ENCODE measurements around the gene RBM20. TPM values are rescaled to one million over a fixed set of nuclear protein-coding genes. Genes with fewer than 3 reads are reported as not detected.

The RBM20 gene
- total RNA-seq, 2 experiments from 2014 or later, result not detected

DNA sequence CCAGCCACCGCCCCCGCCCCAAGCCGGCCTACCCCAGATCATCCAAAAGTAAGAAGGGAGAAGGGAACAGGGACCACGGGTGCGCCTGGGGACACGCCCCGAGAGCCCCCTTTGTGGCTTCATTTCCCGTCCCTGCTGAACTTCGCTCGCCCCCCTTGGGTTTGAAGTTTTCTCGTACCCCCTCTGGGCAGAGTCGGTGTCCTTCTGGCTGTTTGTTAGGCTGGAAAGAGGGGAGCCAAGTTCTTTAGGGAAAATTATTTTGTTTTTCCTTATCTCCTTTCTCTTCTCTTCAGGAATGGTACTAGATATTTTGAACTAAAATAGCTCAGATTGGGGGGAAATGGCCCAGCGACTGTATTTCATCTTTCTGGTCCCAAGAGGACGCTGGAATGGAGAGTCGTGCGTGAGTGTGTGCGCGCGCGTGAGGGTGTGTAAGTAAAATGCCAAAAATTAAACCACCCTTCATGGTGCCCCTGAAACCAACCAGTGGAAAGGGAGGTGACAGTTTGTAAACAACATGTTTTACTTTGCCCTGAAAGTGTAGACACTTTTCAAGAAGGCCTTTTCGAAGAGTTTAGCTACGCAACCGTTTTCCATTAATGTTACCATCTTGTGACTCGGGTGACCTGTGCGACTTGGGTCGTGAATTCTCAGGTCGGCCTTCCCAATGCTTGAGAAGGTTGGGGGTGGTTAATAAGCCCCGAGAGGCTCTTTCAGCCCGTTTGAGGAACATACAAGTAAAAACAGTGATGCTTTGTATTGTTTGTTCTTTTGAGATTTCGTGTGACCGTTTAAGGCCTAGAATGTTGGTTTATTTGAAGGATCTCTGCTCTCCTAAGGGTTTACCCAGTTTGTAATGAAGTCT, 694 bp downstream of the RBM20 start:
- Mint-ChIP-seq H3K27me3 (peaks cover 76% of the 10 kb centered on the region), H3K9me3 (no peaks in the 10 kb centered on the region), H3K27ac (no peak overlapping the region), H3K36me3 (ENCODE audit: low read depth) (no peaks in the 10 kb centered on the region), H3K4me1 (peaks cover 30% of the 10 kb centered on the region), H3K4me3 (peak overlapping the region; percentile 47)
- ChIA-PET CTCF (interaction anchor here (1.1 to 1.5 kb wide), 3 partner anchors 12 to 36 kb away, joined by 3 to 6 read pairs (median 3); no protein-coding TSS in a partner anchor), POLR2A (no interaction called here)
- DNase-seq, result no peak

DNA sequence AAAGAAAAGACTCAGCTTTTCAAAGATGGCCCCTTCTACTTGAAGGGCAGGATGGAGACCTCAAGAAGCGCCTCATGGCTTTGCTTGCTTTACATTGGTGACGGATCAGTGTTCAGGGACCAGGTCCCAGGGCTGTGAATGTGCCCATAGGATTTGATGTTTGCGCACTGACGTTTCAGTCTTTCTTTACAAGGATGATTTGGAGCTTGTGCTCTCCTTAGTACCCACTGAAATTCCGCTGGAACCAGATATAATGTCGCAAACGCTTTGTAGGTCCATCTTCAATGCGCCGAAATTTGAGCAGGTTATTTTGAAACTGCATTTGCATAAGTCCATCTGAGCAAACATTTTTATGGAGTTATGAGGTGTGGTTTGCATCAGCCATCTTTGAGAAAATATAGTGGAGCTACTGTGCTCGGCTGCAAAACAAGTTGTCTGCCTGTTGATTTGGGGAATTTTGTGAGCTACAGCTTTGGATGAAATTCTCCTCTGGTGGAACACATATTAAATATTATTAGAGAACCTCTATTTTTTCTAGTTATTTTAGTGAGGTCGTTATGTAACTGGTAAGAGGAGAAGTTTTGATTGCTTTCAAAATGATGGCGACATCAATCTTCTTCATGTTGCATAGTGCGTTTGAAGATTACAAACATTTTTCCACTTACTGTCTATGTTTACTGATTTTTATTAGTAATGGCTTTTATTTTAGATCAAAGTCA, 2.4 kb downstream of the RBM20 start:
- H3K4me3 Mint-ChIP-seq, result no peak overlapping the region
- no peak overlapping the region for H3K27ac Mint-ChIP-seq
- DNase-seq, result no peak
- H3K4me1 Mint-ChIP-seq, result peaks cover 30% of the 10 kb centered on the region
- no peaks in the 10 kb centered on the region for H3K36me3 Mint-ChIP-seq (ENCODE audit: low read depth)
- ChIA-PET POLR2A (no interaction called here), CTCF (no interaction called here)
- peaks cover 67% of the 10 kb centered on the region for H3K27me3 Mint-ChIP-seq
- H3K9me3 Mint-ChIP-seq, result no peaks in the 10 kb centered on the region

DNA sequence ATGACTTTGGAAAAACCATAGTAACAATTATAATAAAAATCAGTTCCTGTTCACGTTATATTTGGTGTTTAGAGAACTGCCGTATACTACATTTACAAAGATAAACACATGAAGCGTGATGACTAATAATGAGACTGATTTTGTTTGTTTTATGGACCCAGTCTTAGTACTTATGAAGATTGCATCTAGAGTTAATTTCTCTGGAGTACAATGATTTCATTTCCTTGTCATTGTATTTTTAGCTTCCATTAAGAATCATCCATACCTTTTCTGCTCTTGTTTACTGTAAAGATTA, 2.9 kb downstream of the RBM20 start:
- ChIA-PET CTCF (interaction anchor here (0.5 kb wide), 1 partner anchor 641 kb away, joined by 5 read pairs; no protein-coding TSS in a partner anchor), POLR2A (no interaction called here)
- no peak for DNase-seq
- Mint-ChIP-seq H3K36me3 (ENCODE audit: low read depth) (no peaks in the 10 kb centered on the region), H3K4me1 (peaks cover 33% of the 10 kb centered on the region), H3K9me3 (no peaks in the 10 kb centered on the region), H3K27ac (no peak overlapping the region), H3K4me3 (no peak overlapping the region), H3K27me3 (peaks cover 62% of the 10 kb centered on the region)

GRCh38 chr10:110648692-110649346, 4.7 kb downstream of the RBM20 start:
- ChIA-PET POLR2A (no interaction called here), CTCF (interaction anchor here (1.3 to 2.5 kb wide), 3 partner anchors 24 to 33 kb away, joined by 3 to 8 read pairs (median 3); no protein-coding TSS in a partner anchor)
- H3K4me3 Mint-ChIP-seq, result no peak overlapping the region
- DNase-seq, result no peak
- H3K27me3 Mint-ChIP-seq, result peaks cover 58% of the 10 kb centered on the region
- no peaks in the 10 kb centered on the region for H3K9me3 Mint-ChIP-seq
- no peak overlapping the region for H3K27ac Mint-ChIP-seq
- no peaks in the 10 kb centered on the region for H3K36me3 Mint-ChIP-seq (ENCODE audit: low read depth)
- peaks cover 24% of the 10 kb centered on the region for H3K4me1 Mint-ChIP-seq

GRCh38 chr10:110649347-110650264, 5.5 kb downstream of the RBM20 start:
- H3K4me3 Mint-ChIP-seq, result no peak overlapping the region
- CTCF ChIA-PET, result interaction anchor here (0.6 to 2.5 kb wide), 4 partner anchors 23 to 38 kb away, joined by 3 to 8 read pairs (median 3); no protein-coding TSS in a partner anchor
- H3K36me3 Mint-ChIP-seq (ENCODE audit: low read depth), result no peaks in the 10 kb centered on the region
- H3K9me3 Mint-ChIP-seq, result no peaks in the 10 kb centered on the region
- no peak overlapping the region for H3K27ac Mint-ChIP-seq
- DNase-seq, result no peak
- H3K27me3 Mint-ChIP-seq, result peaks cover 58% of the 10 kb centered on the region
- H3K4me1 Mint-ChIP-seq, result peaks cover 22% of the 10 kb centered on the region
- POLR2A ChIA-PET, result no interaction called here

GRCh38 chr10:110650265-110650668, 6.1 kb downstream of the RBM20 start:
- Mint-ChIP-seq H3K27me3 (peaks cover 53% of the 10 kb centered on the region), H3K9me3 (no peaks in the 10 kb centered on the region), H3K4me1 (peaks cover 19% of the 10 kb centered on the region), H3K4me3 (no peak overlapping the region), H3K27ac (no peak overlapping the region), H3K36me3 (ENCODE audit: low read depth) (no peaks in the 10 kb centered on the region)
- ChIA-PET POLR2A (no interaction called here), CTCF (interaction anchor here (0.6 to 2.5 kb wide), 3 partner anchors 22 to 37 kb away, joined by 3 to 8 read pairs (median 3); no protein-coding TSS in a partner anchor)
- DNase-seq, result no peak

DNA sequence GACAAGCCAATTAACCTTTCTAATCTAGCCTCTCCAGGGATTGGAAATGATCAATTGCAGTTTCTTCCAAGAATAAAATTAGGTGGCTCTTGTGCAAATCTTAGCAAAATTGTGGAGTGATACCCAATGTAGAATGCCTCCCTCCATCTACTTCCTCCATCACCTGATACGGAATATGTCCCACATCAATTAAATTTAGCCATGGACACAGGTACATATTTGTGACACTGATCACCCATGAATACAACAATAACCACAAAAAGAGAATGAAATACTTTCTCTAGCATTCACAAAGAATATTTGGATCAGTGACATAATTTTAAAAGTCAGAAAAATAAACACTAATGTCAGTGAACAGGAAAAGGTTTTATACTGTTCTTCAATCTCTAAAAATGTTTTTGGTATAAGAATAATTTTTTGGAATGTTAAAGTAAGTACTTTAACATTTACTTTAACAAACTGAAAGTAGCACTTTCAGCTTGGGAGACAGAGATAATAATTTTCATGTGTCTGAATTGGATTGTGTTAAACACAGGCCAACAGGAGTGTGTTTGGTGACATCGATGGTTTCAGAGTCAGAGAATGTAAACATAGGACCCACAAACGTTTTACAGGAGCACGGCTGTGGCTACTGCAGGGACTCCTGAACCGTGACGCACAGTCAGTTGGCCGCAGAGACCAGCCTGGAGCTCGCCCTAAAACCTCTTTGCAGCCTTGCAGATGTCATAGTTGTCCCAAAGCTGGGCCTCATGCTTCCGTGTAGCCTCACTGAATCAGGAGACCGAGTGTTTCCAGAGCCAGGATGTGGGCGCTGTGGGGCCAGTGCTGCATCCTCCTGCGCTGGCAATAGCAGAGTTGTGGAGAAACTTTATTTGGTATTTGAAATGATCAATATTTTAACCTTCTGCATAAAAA, 7.2 kb downstream of the RBM20 start:
- Mint-ChIP-seq H3K36me3 (ENCODE audit: low read depth) (no peaks in the 10 kb centered on the region), H3K4me1 (peaks cover 19% of the 10 kb centered on the region), H3K27ac (no peak overlapping the region), H3K27me3 (peaks cover 50% of the 10 kb centered on the region), H3K9me3 (no peaks in the 10 kb centered on the region), H3K4me3 (no peak overlapping the region)
- POLR2A ChIA-PET, result no interaction called here
- CTCF ChIA-PET, result no interaction called here
- DNase-seq, result peak; percentile 39

GRCh38 chr10:110652475-110653118, 8.5 kb downstream of the RBM20 start:
- POLR2A ChIA-PET, result no interaction called here
- DNase-seq, result no peak
- Mint-ChIP-seq H3K36me3 (ENCODE audit: low read depth) (no peaks in the 10 kb centered on the region), H3K4me1 (peaks cover 19% of the 10 kb centered on the region), H3K27ac (no peak overlapping the region), H3K4me3 (no peak overlapping the region), H3K27me3 (peaks cover 43% of the 10 kb centered on the region), H3K9me3 (no peaks in the 10 kb centered on the region)
- CTCF ChIA-PET, result interaction anchor here (3.1 kb wide), 1 partner anchor 19 kb away, joined by 17 read pairs; no protein-coding TSS in a partner anchor

DNA sequence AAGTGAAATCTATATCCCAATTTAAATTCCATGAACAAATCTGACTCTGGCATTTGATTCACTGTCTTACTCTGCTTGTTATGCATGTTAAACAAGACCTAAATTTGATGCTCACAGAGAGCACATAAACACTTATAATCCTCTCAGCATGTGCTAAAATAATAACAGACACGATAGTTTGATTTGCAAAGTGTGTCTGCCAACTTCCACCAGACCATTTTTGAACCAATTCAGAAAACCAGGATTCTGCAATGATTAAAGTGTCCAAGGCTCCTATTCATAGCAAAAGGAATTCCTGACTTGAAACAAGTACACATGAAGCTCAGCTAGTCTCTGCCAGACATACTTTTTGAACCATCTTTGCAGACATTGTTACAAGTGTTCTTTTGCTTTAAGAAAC, 11.2 kb downstream of the RBM20 start:
- H3K27me3 Mint-ChIP-seq, result peaks cover 21% of the 10 kb centered on the region
- H3K4me3 Mint-ChIP-seq, result no peak overlapping the region
- peaks cover 19% of the 10 kb centered on the region for H3K4me1 Mint-ChIP-seq
- no peak for DNase-seq
- ChIA-PET POLR2A (no interaction called here), CTCF (interaction anchor here (0.9 to 3.1 kb wide), 2 partner anchors 17 to 150 kb away, joined by 3 to 17 read pairs; no protein-coding TSS in a partner anchor)
- H3K27ac Mint-ChIP-seq, result no peak overlapping the region
- no peaks in the 10 kb centered on the region for H3K9me3 Mint-ChIP-seq
- H3K36me3 Mint-ChIP-seq (ENCODE audit: low read depth), result no peaks in the 10 kb centered on the region

GRCh38 chr10:110656612-110657011, 12.5 kb downstream of the RBM20 start:
- ChIA-PET CTCF (interaction anchor here (0.9 to 1.4 kb wide), 3 partner anchors 12 to 16 kb away, joined by 3 to 4 read pairs (median 3); partner anchors contain the start of gene RBM20), POLR2A (no interaction called here)
- H3K27ac Mint-ChIP-seq, result no peak overlapping the region
- H3K36me3 Mint-ChIP-seq (ENCODE audit: low read depth), result no peaks in the 10 kb centered on the region
- DNase-seq, result no peak
- peaks cover 18% of the 10 kb centered on the region for H3K27me3 Mint-ChIP-seq
- H3K4me3 Mint-ChIP-seq, result no peak overlapping the region
- H3K9me3 Mint-ChIP-seq, result no peaks in the 10 kb centered on the region
- H3K4me1 Mint-ChIP-seq, result peaks cover 16% of the 10 kb centered on the region
